ENCODE measurements around the gene CKLF. TPM values are rescaled to one million over a fixed set of nuclear protein-coding genes. Genes with fewer than 3 reads are reported as not detected.
"Not testable (repeated sequence)": the region's sequence is repeated elsewhere in the genome, so short reads cannot be mapped to it uniquely, and the experiment has no call there.

The CKLF gene
- polyA plus RNA-seq, 3 donors = 285 to 430 (median 374) TPM

DNA sequence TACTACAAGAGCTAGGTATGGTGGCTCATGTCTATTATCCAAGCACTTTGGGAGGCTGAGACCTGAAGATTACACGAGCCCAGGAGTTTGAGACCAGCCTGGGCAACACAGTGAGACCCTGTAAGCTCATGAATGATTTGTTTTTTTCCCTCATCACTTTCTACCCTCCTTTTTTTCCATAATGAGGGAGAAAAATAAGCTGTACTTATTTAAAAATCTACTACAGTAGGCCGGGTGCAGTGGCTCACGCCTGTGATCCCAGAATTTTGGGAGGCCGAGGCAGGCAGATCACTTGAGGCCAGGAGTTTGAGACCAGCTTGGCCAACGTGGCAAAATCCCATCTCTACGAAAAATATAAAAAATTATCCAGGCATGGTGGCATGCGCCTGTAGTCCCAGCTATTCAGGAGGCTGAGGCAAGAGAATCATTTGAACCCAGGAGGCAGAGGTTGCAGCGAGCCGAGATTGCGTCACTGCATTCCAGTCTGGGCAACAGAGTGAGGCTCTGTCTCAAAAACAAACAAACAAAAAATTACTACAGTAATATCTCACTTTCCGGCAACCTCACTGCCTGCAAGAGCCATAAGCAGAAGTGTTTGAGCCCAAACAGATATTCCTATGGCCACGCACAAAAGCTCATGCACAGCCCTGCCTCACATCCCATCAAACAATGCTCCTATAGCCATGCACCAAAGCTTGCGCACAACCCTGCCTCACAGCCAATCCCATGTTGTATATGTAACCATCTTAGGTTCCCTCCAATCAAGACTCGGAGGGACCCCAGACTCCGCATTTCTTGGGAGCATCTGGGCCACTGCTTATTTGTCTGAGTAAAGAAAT, 39.9 kb upstream of the CKLF start:
- TF ChIP-seq CTCF (IDR thresholded peaks at IDR 0.05) = no peak
- H3K4me1 Mint-ChIP-seq = peaks cover 65% of the 10 kb centered on the region
- Histone ChIP-seq H4K20me1 (ENCODE audit: insufficient read depth, low read length) (no peaks in the 10 kb centered on the region), H2AFZ (ENCODE audit: insufficient read depth, low read depth, low read length, poor library complexity, severe bottlenecking) (no peak overlapping the region), H3K36me3 (replicated peaks in 1 of 2; ENCODE audit: control insufficient read depth in 1 of 2, insufficient read depth in 2 of 2, low read length in 2 of 2) (peaks cover 36 to 58% of the 10 kb centered on the region in 2 donors), H3K27ac (ENCODE audit: low read depth in 1 of 2, low read length in 2 of 2) (peak overlapping the region; percentile 56 to 72), H3K9ac (ENCODE audit: insufficient read depth, low read length, poor library complexity, severe bottlenecking) (no peak overlapping the region), H3K9me3 (replicated peaks in 1 of 2; ENCODE audit: control insufficient read depth in 1 of 2, insufficient read depth in 1 of 2, low read length in 2 of 2) (no peaks in the 10 kb centered on the region), H3K4me3 (replicated peaks in 1 of 3; ENCODE audit: low read depth in 2 of 3, low read length in 3 of 3) (no peak overlapping the region), H3K79me2 (ENCODE audit: insufficient read depth, low read length) (peaks cover 8% of the 10 kb centered on the region), H3K4me2 (replicated peaks; ENCODE audit: extremely low read depth, low read length, poor library complexity, severe bottlenecking) (no peak overlapping the region), H3K27me3 (ENCODE audit: control insufficient read depth in 2 of 2, insufficient read depth in 2 of 2, low read length in 2 of 2) (no peaks in the 10 kb centered on the region), H3K4me1 (ENCODE audit: control insufficient read depth in 1 of 2, insufficient read depth in 2 of 2, low read length in 2 of 2) (peaks cover 51 to 60% of the 10 kb centered on the region in 2 donors)
- no peaks in the 10 kb centered on the region for H3K9me3 Mint-ChIP-seq
- peak in 2 of 3 donors; percentile 46 to 56 for DNase-seq
- H3K27ac Mint-ChIP-seq = peak overlapping the region; percentile 80 to 93 (median 89)
- peak overlapping the region in 1 of 2 donors; percentile 35 for H3K4me3 Mint-ChIP-seq
- 74% methylated on average over 13 of the region's 15 CpGs for WGBS (ENCODE audit: insufficient coverage)
- intact Hi-C loops (cut with micrococcal nuclease) = loop anchor here in 1 of 2 donors (10.0 kb wide), 1 partner anchor 308 kb away; no protein-coding TSS in a partner anchor
- H3K36me3 Mint-ChIP-seq = peaks cover 70 to 83% of the 10 kb centered on the region in 2 donors
- peaks cover 0 to 2% (median 0%) of the 10 kb centered on the region in 3 donors for H3K27me3 Mint-ChIP-seq (ENCODE audit: low read depth in 3 of 3)

DNA sequence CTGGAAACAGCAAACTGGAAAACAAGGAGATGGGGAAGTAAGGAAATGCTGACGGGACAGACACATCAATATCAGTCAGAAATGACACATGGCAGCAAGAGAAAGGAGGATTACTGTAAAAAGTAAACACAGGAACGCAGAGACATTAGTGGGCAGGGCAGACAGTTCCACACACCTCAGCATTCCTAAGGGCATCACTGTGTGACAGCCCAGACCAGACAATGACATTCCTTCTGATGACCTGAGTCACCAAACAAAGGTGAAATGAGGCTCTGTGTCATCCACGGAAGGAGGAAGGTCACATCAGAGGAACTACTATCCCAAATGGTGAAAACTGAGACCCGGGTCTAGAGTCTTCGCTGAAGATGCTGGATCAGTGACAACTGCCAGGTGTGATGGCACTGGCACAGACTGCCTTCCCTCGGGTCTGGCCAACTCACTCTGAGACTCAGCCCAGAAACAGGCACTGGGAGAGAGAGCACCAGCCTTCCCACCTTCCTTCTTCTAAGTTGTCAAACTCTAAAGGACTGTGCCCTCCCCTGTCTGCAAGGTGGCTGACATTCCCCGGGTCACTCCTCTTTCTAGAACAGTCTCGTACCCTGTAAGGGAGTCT, 39.2 kb upstream of the CKLF start:
- Mint-ChIP-seq H3K4me3 (no peak overlapping the region), H3K27ac (peak overlapping the region; percentile 80 to 93 (median 89)), H3K9me3 (no peaks in the 10 kb centered on the region), H3K4me1 (peaks cover 71% of the 10 kb centered on the region), H3K36me3 (peaks cover 67 to 82% of the 10 kb centered on the region in 2 donors), H3K27me3 (ENCODE audit: low read depth in 3 of 3) (peaks cover 0 to 2% (median 0%) of the 10 kb centered on the region in 3 donors)
- peak in 2 of 3 donors; percentile 46 to 60 for DNase-seq
- Histone ChIP-seq H3K27ac (ENCODE audit: low read depth in 1 of 2, low read length in 2 of 2) (peak overlapping the region; percentile 56 to 72), H3K9ac (ENCODE audit: insufficient read depth, low read length, poor library complexity, severe bottlenecking) (no peak overlapping the region), H3K4me1 (ENCODE audit: control insufficient read depth in 1 of 2, insufficient read depth in 2 of 2, low read length in 2 of 2) (peaks cover 59 to 67% of the 10 kb centered on the region in 2 donors), H3K36me3 (replicated peaks in 1 of 2; ENCODE audit: control insufficient read depth in 1 of 2, insufficient read depth in 2 of 2, low read length in 2 of 2) (peaks cover 34 to 51% of the 10 kb centered on the region in 2 donors), H3K4me2 (replicated peaks; ENCODE audit: extremely low read depth, low read length, poor library complexity, severe bottlenecking) (no peak overlapping the region), H4K20me1 (ENCODE audit: insufficient read depth, low read length) (no peaks in the 10 kb centered on the region), H3K9me3 (replicated peaks in 1 of 2; ENCODE audit: control insufficient read depth in 1 of 2, insufficient read depth in 1 of 2, low read length in 2 of 2) (no peaks in the 10 kb centered on the region), H2AFZ (ENCODE audit: insufficient read depth, low read depth, low read length, poor library complexity, severe bottlenecking) (no peak overlapping the region), H3K4me3 (replicated peaks in 1 of 3; ENCODE audit: low read depth in 2 of 3, low read length in 3 of 3) (no peak overlapping the region), H3K27me3 (ENCODE audit: control insufficient read depth in 2 of 2, insufficient read depth in 2 of 2, low read length in 2 of 2) (no peaks in the 10 kb centered on the region), H3K79me2 (ENCODE audit: insufficient read depth, low read length) (peaks cover 15% of the 10 kb centered on the region)
- 81% methylated on average over 4 of the region's 8 CpGs for WGBS (ENCODE audit: insufficient coverage)
- no peak for TF ChIP-seq CTCF (IDR thresholded peaks at IDR 0.05)
- intact Hi-C loops (cut with micrococcal nuclease) = loop anchor here in 1 of 2 donors (10.0 kb wide), 1 partner anchor 308 kb away; no protein-coding TSS in a partner anchor

GRCh38 chr16:66514391-66514790, 38.0 kb upstream of the CKLF start:
- not testable (repeated sequence) for H2AFZ ChIP-seq (ENCODE audit: insufficient read depth, low read depth, low read length, poor library complexity, severe bottlenecking); H3K9me3 ChIP-seq (replicated peaks in 1 of 2; ENCODE audit: control insufficient read depth in 1 of 2, insufficient read depth in 1 of 2, low read length in 2 of 2); H3K27me3 Mint-ChIP-seq (ENCODE audit: low read depth in 3 of 3); DNase-seq; H3K27ac ChIP-seq (ENCODE audit: low read depth in 1 of 2, low read length in 2 of 2); H3K4me3 Mint-ChIP-seq; H3K27me3 ChIP-seq (ENCODE audit: control insufficient read depth in 2 of 2, insufficient read depth in 2 of 2, low read length in 2 of 2); H3K4me2 ChIP-seq (replicated peaks; ENCODE audit: extremely low read depth, low read length, poor library complexity, severe bottlenecking); H4K20me1 ChIP-seq (ENCODE audit: insufficient read depth, low read length); H3K4me3 ChIP-seq (replicated peaks in 1 of 3; ENCODE audit: low read depth in 2 of 3, low read length in 3 of 3); H3K9ac ChIP-seq (ENCODE audit: insufficient read depth, low read length, poor library complexity, severe bottlenecking); H3K9me3 Mint-ChIP-seq
- Mint-ChIP-seq H3K4me1 (peaks cover 77% of the 10 kb centered on the region), H3K27ac (peak overlapping the region in 6 of 7 donors; percentile 38 to 100 (median 100)), H3K36me3 (peaks cover 63 to 90% of the 10 kb centered on the region in 2 donors)
- Histone ChIP-seq H3K4me1 (ENCODE audit: control insufficient read depth in 1 of 2, insufficient read depth in 2 of 2, low read length in 2 of 2) (peaks cover 70 to 74% of the 10 kb centered on the region in 2 donors), H3K36me3 (replicated peaks in 1 of 2; ENCODE audit: control insufficient read depth in 1 of 2, insufficient read depth in 2 of 2, low read length in 2 of 2) (peaks cover 27 to 39% of the 10 kb centered on the region in 2 donors), H3K79me2 (ENCODE audit: insufficient read depth, low read length) (peaks cover 25% of the 10 kb centered on the region)
- intact Hi-C loops (cut with micrococcal nuclease) = loop anchor here (2.0 to 10.0 kb wide), 2 partner anchors 36 to 310 kb away; no protein-coding TSS in a partner anchor
- 96% methylated on average over 5 of the region's 17 CpGs for WGBS (ENCODE audit: insufficient coverage)

All from CD14-positive monocyte (primary cell).